GM23338 (cell line): ENCODE measurements around the gene C1orf87. TPM values are rescaled to one million over a fixed set of nuclear protein-coding genes. Genes with fewer than 3 reads are reported as not detected.

ENCODE experiments used
- ATAC-seq: fragments of 200-7000 bp; cut with Tn5 transposase; 3 replicates; pipeline ENCODE4 v1.9.1; 2020
- DNase-seq: peaks from one replicate; pipeline ENCODE4 v3.0.0-alpha.2; 2015; ENCODE audit warnings: low spot score
- H2AFZ ChIP-seq: fragments of 200-600 bp; sonication (generic); 2 replicates; pipeline ENCODE4 v1.8.0; 2016; ENCODE audit warnings: antibody characterized with exemption, mild to moderate bottlenecking, moderate library complexity
- H3F3A ChIP-seq: fragments of 200-600 bp; sonication (generic); replicated peaks from 2 replicates; pipeline ENCODE4 v1.8.0; 2017; ENCODE audit warnings: antibody characterized with exemption, mixed run types, low read depth
- H3K27ac ChIP-seq: fragments of 200-600 bp; sonication (generic); 2 replicates; pipeline ENCODE4 v1.6.1; 2016; ENCODE audit warnings: low read depth
- H3K27me3 ChIP-seq: fragments of 200-600 bp; sonication (generic); 2 replicates; pipeline ENCODE4 v1.8.0; 2016; ENCODE audit warnings: mild to moderate bottlenecking, mixed run types, moderate library complexity; ENCODE audit not compliant: insufficient read depth
- H3K36me3 ChIP-seq: fragments of 200-600 bp; sonication (generic); 2 replicates; pipeline ENCODE4 v1.8.0; 2016; ENCODE audit warnings: mild to moderate bottlenecking; ENCODE audit not compliant: insufficient read depth
- H3K4me1 ChIP-seq: fragments of 200-600 bp; sonication (generic); 2 replicates; pipeline ENCODE4 v1.8.0; 2016; ENCODE audit warnings: mild to moderate bottlenecking, moderate library complexity; ENCODE audit not compliant: insufficient read depth
- H3K4me2 ChIP-seq: fragments of 200-600 bp; sonication (generic); 2 replicates; pipeline ENCODE4 v1.7.1; 2017; ENCODE audit warnings: mixed run types
- H3K4me3 ChIP-seq: fragments of 200-600 bp; sonication (generic); 2 replicates; pipeline ENCODE4 v1.6.1; 2016; ENCODE audit warnings: mixed run types
- H3K79me2 ChIP-seq: fragments of 200-600 bp; sonication (generic); replicated peaks from 2 replicates; pipeline ENCODE4 v1.8.0; 2017; ENCODE audit warnings: mild to moderate bottlenecking; ENCODE audit not compliant: insufficient read depth
- H3K9me2 ChIP-seq: fragments of 200-600 bp; sonication (generic); 2 replicates; pipeline ENCODE4 v1.8.0; 2017; ENCODE audit not compliant: insufficient read depth
- H4K20me1 ChIP-seq: fragments of 200-600 bp; sonication (generic); replicated peaks from 2 replicates; pipeline ENCODE4 v1.8.0; 2017; ENCODE audit warnings: mild to moderate bottlenecking; ENCODE audit not compliant: insufficient read depth
- H3K27ac Mint-ChIP-seq: 2 replicates; pipeline ENCODE4 v1.8.0; 2020; ENCODE audit warnings: inconsistent platforms, mild to moderate bottlenecking, moderate library complexity, mixed read lengths
- H3K27me3 Mint-ChIP-seq: 3 replicates; pipeline ENCODE4 v1.8.0; 2022; ENCODE audit warnings: low read depth, mild to moderate bottlenecking, moderate library complexity, mixed read lengths, inconsistent platforms; ENCODE audit not compliant: insufficient read depth, poor library complexity
- H3K36me3 Mint-ChIP-seq: 3 replicates; pipeline ENCODE4 v1.8.0; 2021; ENCODE audit warnings: low read depth, mild to moderate bottlenecking, inconsistent platforms, moderate library complexity, mixed read lengths
- H3K4me1 Mint-ChIP-seq: 3 replicates; pipeline ENCODE4 v1.8.0; 2020; ENCODE audit warnings: mild to moderate bottlenecking, inconsistent platforms, mixed read lengths
- H3K4me3 Mint-ChIP-seq: 3 replicates; pipeline ENCODE4 v1.8.0; 2021; ENCODE audit warnings: moderate library complexity, mild to moderate bottlenecking, inconsistent platforms, mixed read lengths
- H3K9me3 Mint-ChIP-seq: 3 replicates; pipeline ENCODE4 v1.8.0; 2020; ENCODE audit warnings: moderate library complexity, mild to moderate bottlenecking, inconsistent platforms, mixed read lengths
- CREB1 ChIP-seq: fragments of 250-450 bp; sonication (Bioruptor Pico); IDR thresholded peaks from 2 replicates; pipeline ENCODE4 v1.5.0; 2020; ENCODE audit warnings: low read depth, mild to moderate bottlenecking, moderate library complexity
- JUNB ChIP-seq: IDR thresholded peaks from one replicate; pipeline ENCODE4 v1.6.1; 2016; ENCODE audit warnings: antibody characterized with exemption; ENCODE audit not compliant: unreplicated experiment
- NANOG ChIP-seq: IDR thresholded peaks from 2 replicates; pipeline ENCODE4 v1.6.1; 2016; ENCODE audit warnings: antibody characterized with exemption, borderline replicate concordance
- ZNF114 ChIP-seq: fragments of 250-450 bp; sonication (Bioruptor Pico); IDR thresholded peaks from 2 replicates; pipeline ENCODE4 v1.5.0; 2020; ENCODE audit warnings: mild to moderate bottlenecking, moderate library complexity
- ZNF331 ChIP-seq: fragments of 250-450 bp; sonication (Bioruptor Pico); IDR thresholded peaks from 2 replicates; pipeline ENCODE4 v1.5.0; 2020; ENCODE audit warnings: low read depth, mild to moderate bottlenecking, moderate library complexity
- polyA plus RNA-seq: library from polyadenylated mRNA; unstranded; fragments of >200 nt; fragmentation: Nextera tagmentation; extraction: Ambion mirVana; gene quantifications from 2 replicates; pipeline ENCODE4 v1.2.1, GENCODE V29; 2016
- total RNA-seq: library from RNA; depleted of rRNA; stranded (reverse); fragments of >200 nt; shearing (Covaris generic); gene quantifications from 2 replicates; pipeline ENCODE4 v1.2.3, GENCODE V29; 2014
- TF ChIP-seq, protein P1 (sequence below): fragments of 250-450 bp; sonication (Bioruptor Pico); IDR thresholded peaks from 2 replicates; pipeline ENCODE4 v1.5.0; 2020; ENCODE audit warnings: mild to moderate bottlenecking, moderate library complexity

Gene C1orf87
- total and polyA plus RNA-seq, 2 experiments from 2014 or later = 0.07 to 0.21 TPM

DNA sequence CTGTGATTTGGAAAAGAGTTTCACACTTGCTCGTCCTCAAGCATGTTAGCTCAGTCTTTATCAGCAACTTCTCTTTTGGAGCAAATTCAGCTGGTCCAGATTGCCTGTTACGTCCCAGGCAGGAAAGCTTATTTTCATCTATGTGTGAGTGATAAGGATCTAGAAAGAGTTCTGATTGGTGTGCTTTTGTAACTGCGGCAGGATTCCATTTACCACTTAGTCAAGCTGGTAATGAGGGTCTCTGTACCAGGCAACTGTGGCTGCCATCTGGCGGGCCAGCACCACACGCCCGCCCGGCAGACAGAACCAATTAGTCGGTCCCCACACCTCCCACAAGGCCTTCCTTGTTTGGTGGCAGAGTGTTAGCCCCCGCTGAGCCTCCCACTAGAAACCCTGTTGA, 21.0 kb downstream of the C1orf87 start:
- DNase-seq = no peak
- no peak overlapping the region for H2AFZ ChIP-seq
- H3K27me3 Mint-ChIP-seq = no peaks in the 10 kb centered on the region

More for the DNA sequence above, 21.0 kb downstream of the C1orf87 start:
- Histone ChIP-seq H3K79me2 (no peaks in the 10 kb centered on the region), H3K27ac (no peak overlapping the region), H3K27me3 (no peaks in the 10 kb centered on the region), H3K4me2 (no peak overlapping the region), H3F3A (no peaks in the 10 kb centered on the region), H3K4me1 (no peaks in the 10 kb centered on the region), H3K4me3 (no peak overlapping the region), H3K36me3 (no peaks in the 10 kb centered on the region), H3K9me2 (no peaks in the 10 kb centered on the region), H4K20me1 (no peaks in the 10 kb centered on the region)
- Mint-ChIP-seq H3K4me1 (no peaks in the 10 kb centered on the region), H3K27ac (no peak overlapping the region), H3K4me3 (no peak overlapping the region), H3K36me3 (no peaks in the 10 kb centered on the region; the same call in 2 of the 3 replicates), H3K9me3 (peaks cover 12% of the 10 kb centered on the region; the same call in 2 of the 3 replicates)
- no peak for TF ChIP-seq CREB1 (CRISPR knock-in tag)
- TF ChIP-seq ZNF331 (CRISPR knock-in tag) = no peak
- TF ChIP-seq ZNF114 (CRISPR knock-in tag) = no peak
- TF ChIP-seq, protein P1, sequence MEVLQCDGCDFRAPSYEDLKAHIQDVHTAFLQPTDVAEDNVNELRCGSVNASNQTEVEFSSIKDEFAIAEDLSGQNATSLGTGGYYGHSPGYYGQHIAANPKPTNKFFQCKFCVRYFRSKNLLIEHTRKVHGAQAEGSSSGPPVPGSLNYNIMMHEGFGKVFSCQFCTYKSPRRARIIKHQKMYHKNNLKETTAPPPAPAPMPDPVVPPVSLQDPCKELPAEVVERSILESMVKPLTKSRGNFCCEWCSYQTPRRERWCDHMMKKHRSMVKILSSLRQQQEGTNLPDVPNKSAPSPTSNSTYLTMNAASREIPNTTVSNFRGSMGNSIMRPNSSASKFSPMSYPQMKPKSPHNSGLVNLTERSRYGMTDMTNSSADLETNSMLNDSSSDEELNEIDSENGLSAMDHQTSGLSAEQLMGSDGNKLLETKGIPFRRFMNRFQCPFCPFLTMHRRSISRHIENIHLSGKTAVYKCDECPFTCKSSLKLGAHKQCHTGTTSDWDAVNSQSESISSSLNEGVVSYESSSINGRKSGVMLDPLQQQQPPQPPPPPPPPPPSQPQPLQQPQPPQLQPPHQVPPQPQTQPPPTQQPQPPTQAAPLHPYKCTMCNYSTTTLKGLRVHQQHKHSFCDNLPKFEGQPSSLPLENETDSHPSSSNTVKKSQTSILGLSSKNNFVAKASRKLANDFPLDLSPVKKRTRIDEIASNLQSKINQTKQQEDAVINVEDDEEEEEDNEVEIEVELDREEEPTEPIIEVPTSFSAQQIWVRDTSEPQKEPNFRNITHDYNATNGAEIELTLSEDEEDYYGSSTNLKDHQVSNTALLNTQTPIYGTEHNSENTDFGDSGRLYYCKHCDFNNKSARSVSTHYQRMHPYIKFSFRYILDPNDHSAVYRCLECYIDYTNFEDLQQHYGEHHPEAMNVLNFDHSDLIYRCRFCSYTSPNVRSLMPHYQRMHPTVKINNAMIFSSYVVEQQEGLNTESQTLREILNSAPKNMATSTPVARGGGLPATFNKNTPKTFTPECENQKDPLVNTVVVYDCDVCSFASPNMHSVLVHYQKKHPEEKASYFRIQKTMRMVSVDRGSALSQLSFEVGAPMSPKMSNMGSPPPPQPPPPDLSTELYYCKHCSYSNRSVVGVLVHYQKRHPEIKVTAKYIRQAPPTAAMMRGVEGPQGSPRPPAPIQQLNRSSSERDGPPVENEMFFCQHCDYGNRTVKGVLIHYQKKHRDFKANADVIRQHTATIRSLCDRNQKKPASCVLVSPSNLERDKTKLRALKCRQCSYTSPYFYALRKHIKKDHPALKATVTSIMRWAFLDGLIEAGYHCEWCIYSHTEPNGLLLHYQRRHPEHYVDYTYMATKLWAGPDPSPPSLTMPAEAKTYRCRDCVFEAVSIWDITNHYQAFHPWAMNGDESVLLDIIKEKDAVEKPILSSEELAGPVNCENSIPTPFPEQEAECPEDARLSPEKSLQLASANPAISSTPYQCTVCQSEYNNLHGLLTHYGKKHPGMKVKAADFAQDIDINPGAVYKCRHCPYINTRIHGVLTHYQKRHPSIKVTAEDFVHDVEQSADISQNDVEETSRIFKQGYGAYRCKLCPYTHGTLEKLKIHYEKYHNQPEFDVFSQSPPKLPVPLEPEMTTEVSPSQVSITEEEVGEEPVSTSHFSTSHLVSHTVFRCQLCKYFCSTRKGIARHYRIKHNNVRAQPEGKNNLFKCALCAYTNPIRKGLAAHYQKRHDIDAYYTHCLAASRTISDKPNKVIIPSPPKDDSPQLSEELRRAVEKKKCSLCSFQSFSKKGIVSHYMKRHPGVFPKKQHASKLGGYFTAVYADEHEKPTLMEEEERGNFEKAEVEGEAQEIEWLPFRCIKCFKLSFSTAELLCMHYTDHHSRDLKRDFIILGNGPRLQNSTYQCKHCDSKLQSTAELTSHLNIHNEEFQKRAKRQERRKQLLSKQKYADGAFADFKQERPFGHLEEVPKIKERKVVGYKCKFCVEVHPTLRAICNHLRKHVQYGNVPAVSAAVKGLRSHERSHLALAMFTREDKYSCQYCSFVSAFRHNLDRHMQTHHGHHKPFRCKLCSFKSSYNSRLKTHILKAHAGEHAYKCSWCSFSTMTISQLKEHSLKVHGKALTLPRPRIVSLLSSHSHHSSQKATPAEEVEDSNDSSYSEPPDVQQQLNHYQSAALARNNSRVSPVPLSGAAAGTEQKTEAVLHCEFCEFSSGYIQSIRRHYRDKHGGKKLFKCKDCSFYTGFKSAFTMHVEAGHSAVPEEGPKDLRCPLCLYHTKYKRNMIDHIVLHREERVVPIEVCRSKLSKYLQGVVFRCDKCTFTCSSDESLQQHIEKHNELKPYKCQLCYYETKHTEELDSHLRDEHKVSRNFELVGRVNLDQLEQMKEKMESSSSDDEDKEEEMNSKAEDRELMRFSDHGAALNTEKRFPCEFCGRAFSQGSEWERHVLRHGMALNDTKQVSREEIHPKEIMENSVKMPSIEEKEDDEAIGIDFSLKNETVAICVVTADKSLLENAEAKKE (CRISPR knock-in tag) = no peak
- TF ChIP-seq NANOG = no peak
- no peak for TF ChIP-seq JUNB
- no peak for ATAC-seq
